ENCODE measurements around the gene ZDHHC20.

GRCh38 chr13:21372530-21372929 is 86.6 kb downstream of the ZDHHC20 start:
- TF ChIP-seq ZNF384 (IDR thresholded peaks at IDR 0.05): no peak
- TF ChIP-seq FOXK2 (IDR thresholded peaks at IDR 0.05): no peak
- TF ChIP-seq FOXM1 (IDR thresholded peaks at IDR 0.05; ENCODE audit: borderline replicate concordance): no peak
- TF ChIP-seq ELF4 (IDR thresholded peaks at IDR 0.05): no peak
- TF ChIP-seq SUZ12 (IDR thresholded peaks at IDR 0.05): no peak
- no peak for TF ChIP-seq SP1 (IDR thresholded peaks at IDR 0.05)
- TF ChIP-seq HDGF (IDR thresholded peaks at IDR 0.05; ENCODE audit: borderline replicate concordance): no peak
- TF ChIP-seq L3MBTL2 (conservative IDR thresholded peaks at IDR 0.05): no peak
- TF ChIP-seq LEF1 (IDR thresholded peaks at IDR 0.05; ENCODE audit: borderline replicate concordance): no peak
- no peak for TF ChIP-seq ARNT (IDR thresholded peaks at IDR 0.05)
- no peak for TF ChIP-seq FOXA1 (IDR thresholded peaks at IDR 0.05)

All from HEK293T (cell line).